Measurements from ENCODE around the gene MTMR3. TPM values are rescaled to one million over a fixed set of nuclear protein-coding genes. Genes with fewer than 3 reads are reported as not detected.

Gene MTMR3
- total and polyA plus RNA-seq, 2 donors (not counting 1 experiment from before 2014, with no cell fraction given): 31.7 to 67.8 TPM

- Histone ChIP-seq H3K27me3 (replicated peaks in 1 of 4; ENCODE audit: control extremely low read depth in 1 of 4, control insufficient read depth in 3 of 4, insufficient read depth in 4 of 4, low read length in 3 of 4) (no peaks in the 10 kb centered on the region), H3K4me1 (ENCODE audit: control insufficient read depth in 2 of 2, insufficient read depth in 2 of 2, low read length in 2 of 2) (no peaks in the 10 kb centered on the region), H3K36me3 (replicated peaks in 1 of 2; ENCODE audit: control extremely low read depth in 1 of 2, control insufficient read depth in 1 of 2, extremely low read depth in 1 of 2, insufficient read depth in 2 of 2, low read length in 1 of 2) (peaks cover 2 to 29% of the 10 kb centered on the region in 2 experiments), H4K20me1 (ENCODE audit: control insufficient read depth, insufficient read depth, low read length, poor library complexity, severe bottlenecking) (no peaks in the 10 kb centered on the region), H3K79me2 (ENCODE audit: control insufficient read depth, insufficient read depth, low read length) (no peaks in the 10 kb centered on the region), H3K9ac (ENCODE audit: low read length) (no peak overlapping the region), H3K27ac (ENCODE audit: low read length in 2 of 2) (no peak overlapping the region), H3K4me3 (ENCODE audit: control extremely low read depth in 1 of 5, extremely low read depth in 1 of 5, insufficient read depth in 1 of 5, low read depth in 2 of 5, low read length in 4 of 5) (no peak overlapping the region), H3K9me3 (ENCODE audit: control extremely low read depth in 1 of 3, control insufficient read depth in 2 of 3, insufficient read depth in 1 of 3, low read length in 2 of 3) (no peaks in the 10 kb centered on the region), H2AFZ (ENCODE audit: insufficient read depth, low read depth, low read length, poor library complexity, severe bottlenecking) (no peak overlapping the region), H3K4me2 (replicated peaks; ENCODE audit: low read depth, low read length, poor library complexity, severe bottlenecking) (no peak overlapping the region)
- no peaks in the 10 kb centered on the region for H3K9me3 Mint-ChIP-seq (ENCODE audit: insufficient read depth)
- DNase-seq: no peak
- no peaks in the 10 kb centered on the region for H3K27me3 Mint-ChIP-seq
- TF ChIP-seq CTCF (IDR thresholded peaks at IDR 0.05) (no peak), EZH2 (IDR thresholded peaks at IDR 0.05; ENCODE audit: borderline replicate concordance, insufficient read depth, low read depth, low read length, poor library complexity, severe bottlenecking) (no peak)
- H3K27ac Mint-ChIP-seq: no peak overlapping the region
- ChIA-PET POLR2A (no interaction called here), CTCF (interaction anchor here (2.9 kb wide), 1 partner anchor 8 kb away, joined by 22 read pairs; no protein-coding TSS in a partner anchor)
- ATAC-seq (ENCODE audit: low read depth): no peak
- no peak overlapping the region for H3K4me3 Mint-ChIP-seq
- H3K4me1 Mint-ChIP-seq: no peaks in the 10 kb centered on the region
- intact Hi-C loops (cut with micrococcal nuclease): no loop called here
Observed at GRCh38 chr22:29997107-29997506, 114.1 kb downstream of the MTMR3 start.

- CTCF ChIA-PET: no interaction called here
Observed at GRCh38 chr22:29997516-29997915, 114.5 kb downstream of the MTMR3 start.

More at GRCh38 chr22:29997516-29997915, 114.5 kb downstream of the MTMR3 start:
- POLR2A ChIA-PET: no interaction called here
- Mint-ChIP-seq H3K27ac (no peak overlapping the region), H3K27me3 (no peaks in the 10 kb centered on the region), H3K4me3 (no peak overlapping the region), H3K4me1 (no peaks in the 10 kb centered on the region), H3K9me3 (ENCODE audit: insufficient read depth) (no peaks in the 10 kb centered on the region)
- Histone ChIP-seq H3K27ac (ENCODE audit: low read length in 2 of 2) (no peak overlapping the region), H3K9me3 (ENCODE audit: control extremely low read depth in 1 of 3, control insufficient read depth in 2 of 3, insufficient read depth in 1 of 3, low read length in 2 of 3) (no peaks in the 10 kb centered on the region), H3K36me3 (replicated peaks in 1 of 2; ENCODE audit: control extremely low read depth in 1 of 2, control insufficient read depth in 1 of 2, extremely low read depth in 1 of 2, insufficient read depth in 2 of 2, low read length in 1 of 2) (peaks cover 2 to 30% of the 10 kb centered on the region in 2 experiments), H3K79me2 (ENCODE audit: control insufficient read depth, insufficient read depth, low read length) (no peaks in the 10 kb centered on the region), H2AFZ (ENCODE audit: insufficient read depth, low read depth, low read length, poor library complexity, severe bottlenecking) (no peak overlapping the region), H3K4me2 (replicated peaks; ENCODE audit: low read depth, low read length, poor library complexity, severe bottlenecking) (no peak overlapping the region), H4K20me1 (ENCODE audit: control insufficient read depth, insufficient read depth, low read length, poor library complexity, severe bottlenecking) (no peaks in the 10 kb centered on the region), H3K4me1 (ENCODE audit: control insufficient read depth in 2 of 2, insufficient read depth in 2 of 2, low read length in 2 of 2) (no peaks in the 10 kb centered on the region), H3K4me3 (ENCODE audit: control extremely low read depth in 1 of 5, extremely low read depth in 1 of 5, insufficient read depth in 1 of 5, low read depth in 2 of 5, low read length in 4 of 5) (no peak overlapping the region), H3K27me3 (replicated peaks in 1 of 4; ENCODE audit: control extremely low read depth in 1 of 4, control insufficient read depth in 3 of 4, insufficient read depth in 4 of 4, low read length in 3 of 4) (no peaks in the 10 kb centered on the region), H3K9ac (ENCODE audit: low read length) (no peak overlapping the region)
- 86% methylated on average over 1 of the region's 2 CpGs for WGBS (ENCODE audit: insufficient coverage)
- no peak for ATAC-seq (ENCODE audit: low read depth)
- TF ChIP-seq CTCF (IDR thresholded peaks at IDR 0.05) (no peak), EZH2 (IDR thresholded peaks at IDR 0.05; ENCODE audit: borderline replicate concordance, insufficient read depth, low read depth, low read length, poor library complexity, severe bottlenecking) (no peak)
- intact Hi-C loops (cut with micrococcal nuclease): no loop called here
- DNase-seq: no peak
